ENCODE results near the gene SNRNP70.
A peak's percentile ranks its signal among the peaks of the same experiment; 100 is the strongest.
"Not testable (repeated sequence)": the region's sequence is repeated elsewhere in the genome, so short reads cannot be mapped to it uniquely, and the experiment has no call there.

SNRNP70 gene, protein sequence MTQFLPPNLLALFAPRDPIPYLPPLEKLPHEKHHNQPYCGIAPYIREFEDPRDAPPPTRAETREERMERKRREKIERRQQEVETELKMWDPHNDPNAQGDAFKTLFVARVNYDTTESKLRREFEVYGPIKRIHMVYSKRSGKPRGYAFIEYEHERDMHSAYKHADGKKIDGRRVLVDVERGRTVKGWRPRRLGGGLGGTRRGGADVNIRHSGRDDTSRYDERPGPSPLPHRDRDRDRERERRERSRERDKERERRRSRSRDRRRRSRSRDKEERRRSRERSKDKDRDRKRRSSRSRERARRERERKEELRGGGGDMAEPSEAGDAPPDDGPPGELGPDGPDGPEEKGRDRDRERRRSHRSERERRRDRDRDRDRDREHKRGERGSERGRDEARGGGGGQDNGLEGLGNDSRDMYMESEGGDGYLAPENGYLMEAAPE

DNA sequence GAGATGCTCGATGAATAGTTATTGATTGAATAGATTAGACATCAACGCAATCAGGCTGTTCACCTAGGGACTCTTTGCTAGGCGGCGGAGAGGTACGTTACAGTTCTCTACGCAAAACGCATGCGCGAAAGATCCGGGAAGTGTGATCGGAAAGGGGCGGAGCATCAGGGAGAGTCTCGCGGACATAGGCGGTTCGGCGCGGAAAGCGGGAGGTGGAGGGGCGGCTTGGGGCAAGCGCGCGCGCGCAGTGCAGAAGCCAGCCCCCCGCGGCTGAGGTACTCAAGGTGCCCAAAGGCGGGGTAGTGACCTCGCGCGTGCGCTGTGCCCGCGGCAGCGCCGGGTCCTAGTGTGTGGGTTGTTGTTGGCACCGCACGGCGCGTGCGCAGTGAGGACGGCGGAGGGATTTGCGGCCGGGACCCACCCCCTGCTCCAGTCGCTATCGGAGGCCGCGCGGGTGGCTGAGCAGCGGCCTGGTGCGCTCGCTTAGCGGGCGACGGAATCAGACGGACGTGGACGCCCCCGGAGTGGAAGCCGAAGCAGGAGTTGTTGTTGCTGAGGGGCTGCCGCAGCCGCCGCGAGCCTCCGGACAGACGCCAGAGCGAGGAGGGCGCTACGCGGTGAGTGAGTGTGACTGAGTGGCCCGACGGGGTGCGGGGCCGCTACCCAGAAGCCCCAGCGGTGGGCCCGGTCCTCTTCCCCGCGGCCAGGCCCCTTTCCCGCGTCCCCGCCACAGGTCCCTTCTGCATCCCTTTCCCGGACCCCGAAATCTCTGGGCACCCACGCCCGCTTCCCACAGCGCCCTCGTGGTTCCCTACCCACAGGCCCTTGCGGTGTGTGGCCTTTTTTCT is at the start of gene SNRNP70:
TSS of gene SNRNP70 (plus strand) at position 432 of the 848 bp plus-strand sequence. CDS start 964 bp downstream, outside the sequence.
- peak; percentile 98 to 99 for DNase-seq (ENCODE audit: low spot score in 2 of 2)
- Mint-ChIP-seq H3K27ac (peak within 1 kb of the TSS; percentile 93), H3K36me3 (peaks cover 56% of the 10 kb centered on the region), H3K4me1 (peaks cover 29% of the 10 kb centered on the region), H3K9me3 (no peaks in the 10 kb centered on the region), H3K4me3 (peak within 1 kb of the TSS; percentile 99)
- peak; percentile 96 for ATAC-seq

DNA sequence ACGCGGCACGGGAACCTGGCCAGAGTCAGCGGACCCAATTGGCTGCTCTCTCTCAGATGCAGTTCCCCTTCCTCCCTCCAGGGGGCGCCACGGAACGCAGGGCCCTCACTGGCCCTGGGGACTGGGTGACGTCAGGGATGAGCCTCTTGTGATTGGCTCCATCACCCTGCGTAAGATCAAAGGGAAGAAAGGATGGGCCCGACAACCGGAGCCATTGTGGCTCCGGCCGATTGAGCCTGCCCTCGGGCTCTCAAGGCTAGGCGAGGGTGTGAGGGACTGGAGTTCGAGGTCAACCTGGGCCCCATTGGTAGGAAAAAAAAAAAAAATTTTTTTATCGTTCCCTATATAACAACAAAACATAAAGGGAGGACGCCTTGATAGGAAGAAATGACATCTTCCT is 48.4 kb upstream of the SNRNP70 start, which contains the start of gene CGB1:
TSS of gene CGB1 (minus strand) at position 81 of the 400 bp plus-strand sequence. CDS start 184 bp downstream, outside the sequence.
- H3K9me3 Mint-ChIP-seq, H3K36me3 Mint-ChIP-seq, H3K4me1 Mint-ChIP-seq, H3K27ac Mint-ChIP-seq, H3K4me3 Mint-ChIP-seq: not testable (repeated sequence)
- peak in 1 of 2 donors; percentile 77 for DNase-seq (ENCODE audit: low spot score in 2 of 2)
- ATAC-seq, result peak; percentile 57

DNA sequence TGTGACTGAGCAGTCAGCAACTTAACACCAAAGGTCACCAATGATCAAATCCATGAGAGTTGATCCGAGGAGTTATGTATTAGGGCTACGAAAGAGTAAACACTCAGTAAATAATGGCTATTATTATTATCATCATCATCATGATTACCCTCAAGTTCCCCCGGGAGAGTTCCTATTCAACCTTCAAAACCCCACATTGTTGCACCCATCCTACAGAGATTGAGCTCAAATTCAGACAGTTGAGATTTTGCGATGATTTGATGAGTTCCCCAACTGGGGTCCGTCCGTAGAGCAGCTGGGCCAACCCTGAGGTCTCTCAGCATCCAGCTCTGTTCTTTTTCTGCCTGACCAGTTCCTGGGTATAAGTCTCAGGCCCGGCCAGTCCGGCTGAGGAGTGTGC is 47.1 kb upstream of the SNRNP70 start:
- not testable (repeated sequence) for DNase-seq (ENCODE audit: low spot score in 2 of 2); ATAC-seq; H3K4me1 Mint-ChIP-seq; H3K27ac Mint-ChIP-seq; H3K9me3 Mint-ChIP-seq; H3K4me3 Mint-ChIP-seq; H3K36me3 Mint-ChIP-seq

DNA sequence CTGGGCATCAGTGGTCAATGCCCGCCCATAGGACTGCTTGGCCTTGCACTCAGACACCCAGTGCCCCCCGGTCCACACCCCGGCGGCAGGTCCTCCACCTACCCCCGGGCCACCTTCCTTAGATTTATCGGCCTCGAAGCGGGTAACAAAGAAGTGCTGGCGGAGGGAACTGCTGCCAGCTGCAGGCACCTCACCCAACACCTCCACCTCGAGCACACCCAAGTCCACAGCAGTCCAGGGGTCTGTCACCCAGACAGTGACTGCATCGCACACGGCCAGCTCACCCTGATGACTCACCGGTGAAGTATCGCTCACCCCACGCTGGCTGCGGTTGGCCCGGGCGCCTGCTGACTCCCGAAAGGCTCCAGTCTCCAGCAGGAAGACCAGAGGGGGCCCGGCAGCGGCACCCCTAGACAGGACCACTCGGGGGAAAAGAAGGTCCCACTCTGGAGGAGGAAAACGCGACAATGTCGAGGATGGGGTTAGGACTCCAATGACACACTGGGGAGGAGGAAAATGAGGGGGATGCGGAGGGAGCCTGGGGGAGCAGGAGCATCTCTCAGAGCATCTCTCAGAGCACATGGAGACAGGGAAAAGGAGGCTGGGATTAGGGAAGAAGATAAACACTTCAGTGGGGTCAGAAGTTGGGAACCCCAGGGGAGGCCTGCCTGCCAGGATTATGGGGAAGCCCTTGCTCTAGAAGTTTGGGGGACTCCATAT is 46.5 kb upstream of the SNRNP70 start:
- not testable (repeated sequence) for DNase-seq (ENCODE audit: low spot score in 2 of 2); H3K27ac Mint-ChIP-seq; H3K4me3 Mint-ChIP-seq; H3K36me3 Mint-ChIP-seq; H3K9me3 Mint-ChIP-seq; H3K4me1 Mint-ChIP-seq
- ATAC-seq, result peak; percentile 57

DNA sequence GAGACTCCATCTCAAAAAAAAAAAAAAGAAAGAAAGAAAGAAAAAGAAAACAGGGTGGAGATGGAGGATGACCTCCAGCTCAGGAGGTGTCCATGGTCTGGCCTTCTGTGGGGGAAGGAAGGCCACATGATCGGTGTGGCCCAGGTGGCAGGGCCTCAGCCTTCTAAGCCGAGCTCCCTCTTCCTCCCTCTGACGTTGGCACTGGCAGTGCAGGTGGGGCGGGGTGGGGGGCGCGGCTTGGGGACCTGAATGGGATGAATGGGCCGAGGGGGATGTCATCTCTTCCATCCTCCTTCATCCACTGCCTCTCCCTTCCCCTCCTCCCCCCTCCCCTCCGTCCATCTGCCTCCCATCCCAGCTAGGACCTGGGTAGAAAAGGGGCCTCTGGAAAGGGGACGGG is 45.5 kb upstream of the SNRNP70 start:
- not testable (repeated sequence) for H3K27ac Mint-ChIP-seq; H3K4me3 Mint-ChIP-seq; H3K36me3 Mint-ChIP-seq; H3K4me1 Mint-ChIP-seq; DNase-seq (ENCODE audit: low spot score in 2 of 2); ATAC-seq; H3K9me3 Mint-ChIP-seq

DNA sequence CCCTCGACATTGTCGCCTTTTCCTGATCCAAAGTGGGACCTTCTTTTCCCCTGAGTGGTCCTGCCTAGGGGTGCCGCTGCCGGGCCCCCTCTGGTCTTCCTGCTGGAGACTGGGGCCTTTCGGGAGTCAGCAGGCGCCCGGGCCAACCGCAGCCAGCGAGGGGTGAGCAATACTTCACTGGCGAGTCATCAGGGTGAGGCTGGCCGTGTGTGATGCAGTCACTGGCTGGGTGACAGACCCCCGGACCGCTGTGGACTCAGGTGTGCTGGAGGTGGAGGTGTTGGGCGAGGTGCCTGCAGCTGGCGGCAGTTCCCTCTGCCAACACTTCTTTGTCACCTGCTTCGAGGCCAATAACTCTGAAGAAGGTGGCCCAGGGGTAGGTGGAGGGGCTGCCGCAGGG is 43.1 kb upstream of the SNRNP70 start:
- Mint-ChIP-seq H3K36me3 (no peaks in the 10 kb centered on the region), H3K4me1 (no peaks in the 10 kb centered on the region), H3K27ac (no peak overlapping the region), H3K4me3 (no peak overlapping the region), H3K9me3 (no peaks in the 10 kb centered on the region)
- DNase-seq (ENCODE audit: low spot score in 2 of 2), result no peak
- ATAC-seq, result no peak

DNA sequence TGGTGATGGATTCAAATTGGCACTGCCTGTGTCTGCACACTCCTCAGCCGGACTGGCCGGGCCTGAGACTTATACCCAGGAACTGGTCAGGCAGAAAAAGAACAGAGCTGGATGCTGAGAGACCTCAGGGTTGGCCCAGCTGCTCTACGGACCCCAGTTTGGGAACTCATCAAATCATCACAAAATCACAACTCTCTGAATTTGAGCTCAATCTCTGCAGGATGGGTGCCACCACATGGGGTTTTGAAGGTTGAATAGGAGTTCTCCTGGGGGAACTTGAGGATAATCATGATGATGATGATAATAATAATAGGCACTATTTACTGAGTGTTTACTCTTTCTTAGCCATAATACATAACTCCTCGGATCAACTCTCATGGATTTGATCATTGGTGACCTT is 42.6 kb upstream of the SNRNP70 start:
- not testable (repeated sequence) for H3K4me3 Mint-ChIP-seq; H3K9me3 Mint-ChIP-seq; DNase-seq (ENCODE audit: low spot score in 2 of 2); ATAC-seq; H3K36me3 Mint-ChIP-seq; H3K27ac Mint-ChIP-seq; H3K4me1 Mint-ChIP-seq

DNA sequence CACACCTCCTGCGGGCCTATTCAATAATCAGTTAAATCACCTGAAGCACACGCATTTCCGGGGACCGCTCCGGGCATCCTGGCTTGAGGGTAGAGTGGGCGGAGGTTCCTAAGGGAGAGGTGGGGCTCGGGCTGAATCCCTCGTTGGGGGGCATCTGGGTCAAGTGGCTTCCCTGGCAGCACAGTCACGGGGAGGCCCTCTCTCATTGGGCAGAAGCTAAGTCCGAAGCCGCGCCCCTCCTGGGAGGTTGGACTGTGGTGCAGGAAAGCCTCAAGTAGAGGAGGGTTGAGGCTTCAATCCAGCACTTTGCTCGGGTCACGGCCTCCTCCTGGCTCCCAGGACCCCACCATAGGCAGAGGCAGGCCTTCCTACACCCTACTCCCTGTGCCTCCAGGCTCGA is 41.7 kb upstream of the SNRNP70 start, which contains the start of gene CGB5:
TSS of gene CGB5 (plus strand) at position 301 of the 400 bp plus-strand sequence. CDS start 362 bp downstream, outside the sequence.
- not testable (repeated sequence) for ATAC-seq; H3K36me3 Mint-ChIP-seq; DNase-seq (ENCODE audit: low spot score in 2 of 2); H3K4me1 Mint-ChIP-seq; H3K27ac Mint-ChIP-seq; H3K4me3 Mint-ChIP-seq; H3K9me3 Mint-ChIP-seq

DNA sequence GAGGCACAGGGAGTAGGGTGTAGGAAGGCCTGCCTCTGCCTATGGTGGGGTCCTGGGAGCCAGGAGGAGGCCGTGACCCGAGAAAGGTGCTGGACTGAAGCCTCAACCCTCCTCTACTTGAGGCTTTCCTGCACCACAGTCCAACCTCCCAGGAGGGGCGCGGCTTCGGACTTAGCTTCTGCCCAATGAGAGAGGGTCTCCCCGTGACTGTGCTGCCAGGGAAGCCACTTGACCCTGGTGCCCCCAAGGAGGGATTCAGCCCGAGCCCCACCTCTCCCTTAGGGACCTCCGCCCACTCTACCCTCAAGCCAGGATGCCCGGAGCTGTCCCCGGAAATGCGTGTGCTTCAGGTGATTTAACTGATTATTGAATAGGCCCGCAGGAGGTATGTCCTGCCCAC is 36.2 kb upstream of the SNRNP70 start, which contains the start of gene CGB8:
TSS of gene CGB8 (minus strand) at position 101 of the 400 bp plus-strand sequence. CDS start 372 bp downstream, outside the sequence.
- not testable (repeated sequence) for H3K27ac Mint-ChIP-seq; DNase-seq (ENCODE audit: low spot score in 2 of 2); H3K9me3 Mint-ChIP-seq; H3K4me1 Mint-ChIP-seq; H3K36me3 Mint-ChIP-seq; ATAC-seq; H3K4me3 Mint-ChIP-seq

DNA sequence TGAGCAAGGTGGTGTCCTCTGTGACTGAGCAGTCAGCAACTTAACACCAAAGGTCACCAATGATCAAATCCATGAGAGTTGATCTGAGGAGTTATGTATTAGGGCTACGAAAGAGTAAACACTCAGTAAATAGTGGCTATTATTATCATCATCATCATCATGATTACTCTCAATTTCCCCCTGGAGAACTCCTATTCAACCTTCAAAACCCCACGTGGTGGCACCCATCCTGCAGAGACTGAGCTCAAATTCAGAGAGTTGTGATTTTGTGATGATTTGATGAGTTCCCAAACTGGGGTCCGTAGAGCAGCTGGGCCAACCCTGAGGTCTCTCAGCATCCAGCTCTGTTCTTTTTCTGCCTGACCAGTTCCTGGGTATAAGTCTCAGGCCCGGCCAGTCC is 35.4 kb upstream of the SNRNP70 start:
- not testable (repeated sequence) for H3K27ac Mint-ChIP-seq; DNase-seq (ENCODE audit: low spot score in 2 of 2); H3K36me3 Mint-ChIP-seq; H3K4me1 Mint-ChIP-seq; ATAC-seq; H3K4me3 Mint-ChIP-seq; H3K9me3 Mint-ChIP-seq

DNA sequence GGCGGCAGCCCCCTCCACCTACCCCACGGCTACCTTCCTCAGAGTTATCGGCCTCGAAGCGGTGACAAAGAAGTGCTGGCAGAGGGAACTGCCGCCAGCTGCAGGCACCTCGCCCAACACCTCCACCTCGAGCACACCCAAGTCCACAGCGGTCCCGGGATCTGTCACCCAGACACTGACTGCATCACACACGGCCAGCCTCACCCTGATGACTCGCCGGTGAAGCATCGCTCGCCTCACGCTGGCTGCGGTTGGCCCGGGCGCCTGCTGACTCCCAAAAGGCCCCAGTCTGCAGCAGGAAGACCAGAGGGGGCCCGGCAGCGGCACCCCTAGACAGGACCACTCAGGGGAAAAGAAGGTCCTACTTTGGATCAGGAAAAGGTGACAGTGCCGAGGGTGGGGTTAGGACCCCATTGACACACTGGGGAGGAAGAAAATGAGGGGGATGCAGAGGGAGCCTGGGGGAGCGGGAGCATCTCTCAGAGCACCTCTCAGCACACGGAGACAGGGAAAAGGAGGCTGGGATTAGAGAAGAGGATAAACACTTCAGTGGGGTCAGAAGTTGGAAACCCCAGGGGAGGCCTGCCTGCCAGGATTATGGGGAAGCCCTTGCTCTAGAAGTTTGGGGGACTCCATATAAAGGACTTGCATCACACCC is 34.7 kb upstream of the SNRNP70 start:
- H3K4me3 Mint-ChIP-seq; H3K4me1 Mint-ChIP-seq; DNase-seq (ENCODE audit: low spot score in 2 of 2); H3K27ac Mint-ChIP-seq; H3K9me3 Mint-ChIP-seq; H3K36me3 Mint-ChIP-seq; ATAC-seq: not testable (repeated sequence)

DNA sequence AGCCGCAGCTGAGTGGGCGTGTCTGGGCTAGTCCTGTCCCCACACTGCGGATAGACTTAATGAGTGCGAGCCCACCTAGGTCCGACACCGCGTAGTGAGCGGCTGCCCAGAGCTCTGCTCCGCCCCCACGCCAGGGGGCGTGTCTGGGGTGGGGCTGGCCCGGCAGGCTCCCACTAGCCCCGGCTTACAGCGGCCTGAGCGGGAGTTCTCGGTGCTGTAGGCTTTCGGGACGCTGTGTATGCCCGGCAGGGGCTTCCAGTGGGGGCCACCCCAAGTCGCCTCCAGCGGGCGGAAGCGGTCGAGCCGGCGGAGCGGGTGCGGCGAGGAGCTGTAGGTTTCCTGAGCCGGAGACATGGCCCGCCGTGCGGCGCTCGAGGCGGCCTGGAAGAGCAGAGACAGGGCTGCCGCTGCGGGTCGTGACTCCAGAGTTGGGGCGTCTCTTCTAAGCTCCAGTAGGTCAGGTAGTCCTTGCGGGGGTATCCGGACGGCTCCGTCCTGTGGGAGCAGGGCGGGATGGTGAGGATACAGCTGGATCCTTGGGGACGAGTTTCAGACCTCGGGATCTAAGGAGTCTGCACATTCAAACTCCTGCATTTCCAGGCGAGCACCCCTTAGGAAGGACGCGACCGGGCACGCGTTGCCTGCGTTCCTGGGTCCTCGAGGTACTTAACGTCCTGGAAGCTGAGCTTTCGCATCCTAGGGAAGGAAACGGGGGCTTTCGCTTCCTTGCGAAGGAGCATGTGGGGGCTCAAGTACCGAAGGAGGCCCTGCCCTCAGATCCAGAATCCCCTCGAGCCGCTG is 28.9 kb upstream of the SNRNP70 start:
- peak; percentile 49 to 82 for DNase-seq (ENCODE audit: low spot score in 2 of 2)
- Mint-ChIP-seq H3K4me3 (peak overlapping the region; percentile 88), H3K4me1 (peaks cover 35% of the 10 kb centered on the region), H3K27ac (no peak overlapping the region), H3K9me3 (no peaks in the 10 kb centered on the region), H3K36me3 (no peaks in the 10 kb centered on the region)
- ATAC-seq, result peak; percentile 84

DNA sequence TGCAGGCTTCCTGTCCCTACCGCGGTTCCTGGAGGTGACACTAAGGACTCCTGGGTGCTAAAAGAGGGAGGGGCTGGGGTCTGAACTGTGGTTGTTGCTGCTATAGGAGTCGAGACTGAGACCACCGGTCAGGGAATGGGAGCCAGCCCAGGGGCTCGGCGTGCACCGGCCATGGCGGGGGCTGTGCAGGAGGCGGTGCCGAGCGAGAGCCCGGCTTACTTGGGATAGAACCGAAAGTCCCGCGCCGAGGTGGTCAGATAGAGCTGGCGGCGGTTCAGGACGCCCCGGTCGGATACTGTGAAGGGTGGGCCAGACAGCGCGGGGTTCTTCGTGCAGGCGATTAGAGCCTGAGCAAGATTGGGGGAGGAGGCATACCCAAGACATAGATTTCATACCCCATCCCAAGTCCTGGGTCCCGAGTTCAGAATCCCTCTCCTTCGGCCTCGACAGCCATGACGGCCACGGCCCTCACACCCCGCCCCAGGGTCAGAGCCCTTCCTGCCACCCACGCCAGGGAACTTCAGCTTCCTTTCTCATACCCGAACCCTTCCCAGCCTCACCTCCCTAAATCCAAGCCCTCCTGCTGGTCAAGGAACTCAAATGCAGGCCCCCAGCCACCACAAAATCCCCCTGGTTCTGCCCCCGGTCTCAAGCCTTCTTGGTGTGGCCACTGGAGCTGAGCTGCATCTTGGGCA is 28.2 kb upstream of the SNRNP70 start:
- H3K9me3 Mint-ChIP-seq; DNase-seq (ENCODE audit: low spot score in 2 of 2); H3K36me3 Mint-ChIP-seq; ATAC-seq: not testable (repeated sequence)
- peak overlapping the region; percentile 88 for H3K4me3 Mint-ChIP-seq
- peak overlapping the region; percentile 74 for H3K27ac Mint-ChIP-seq
- peaks cover 35% of the 10 kb centered on the region for H3K4me1 Mint-ChIP-seq
